NCI-H187 treated with DMSO at 0.1 percent for 48 hours (cell line): Measurements from ENCODE around the gene ACOT13.
"Not testable (repeated sequence)": the region's sequence is repeated elsewhere in the genome, so short reads cannot be mapped to it uniquely, and the experiment has no call there.

Experiments used
- DNase-seq: peaks from one replicate; lab custom pipeline; 2025; lab: John Stamatoyannopoulos, UW

Gene ACOT13

GRCh38 chr6:24662236-24662635, 4.6 kb upstream of the ACOT13 start:
- no peak for DNase-seq

GRCh38 chr6:24663189-24663588, 3.7 kb upstream of the ACOT13 start:
- no peak for DNase-seq

GRCh38 chr6:24664046-24664987, 2.6 kb upstream of the ACOT13 start:
- DNase-seq = no peak

GRCh38 chr6:24666097-24666640, 708 bp upstream of the ACOT13 start:
- no peak for DNase-seq

GRCh38 chr6:24667378-24667803, 514 bp downstream of the ACOT13 start:
- no peak for DNase-seq

GRCh38 chr6:24668066-24668996, 1.5 kb downstream of the ACOT13 start:
- DNase-seq = not testable (repeated sequence)

- no peak for DNase-seq
These were observed 2.1 kb downstream of the ACOT13 start for GRCh38 chr6:24668997-24669361.

- DNase-seq = not testable (repeated sequence)
These were observed 3.6 kb downstream of the ACOT13 start for GRCh38 chr6:24670492-24670891.

GRCh38 chr6:24671077-24671476, 4.2 kb downstream of the ACOT13 start:
- not testable (repeated sequence) for DNase-seq

- no peak for DNase-seq
These were observed 5.8 kb downstream of the ACOT13 start for GRCh38 chr6:24672620-24673182.

GRCh38 chr6:24673625-24674024, 6.7 kb downstream of the ACOT13 start:
- DNase-seq = no peak

- DNase-seq = not testable (repeated sequence)
These were observed 12.0 kb downstream of the ACOT13 start for GRCh38 chr6:24678792-24679352.

GRCh38 chr6:24680582-24680981, 13.7 kb downstream of the ACOT13 start:
- no peak for DNase-seq

GRCh38 chr6:24683297-24684296, 16.7 kb downstream of the ACOT13 start:
- no peak for DNase-seq

GRCh38 chr6:24686408-24686807, 19.5 kb downstream of the ACOT13 start:
- DNase-seq = no peak

- DNase-seq = no peak
These were observed 20.1 kb downstream of the ACOT13 start for GRCh38 chr6:24686946-24687345.

GRCh38 chr6:24689964-24690363, 23.1 kb downstream of the ACOT13 start:
- DNase-seq = no peak

GRCh38 chr6:24690593-24690992, 23.7 kb downstream of the ACOT13 start:
- no peak for DNase-seq

- DNase-seq = no peak
These were observed 24.7 kb downstream of the ACOT13 start for GRCh38 chr6:24691550-24691949.

- no peak for DNase-seq
These were observed 25.1 kb downstream of the ACOT13 start for GRCh38 chr6:24692003-24692402.
